CD14-positive monocyte (primary cell): Measurements from ENCODE around the gene MAPK1IP1L. TPM values are rescaled to one million over a fixed set of nuclear protein-coding genes. Genes with fewer than 3 reads are reported as not detected.

Experiments
- DNase-seq, 3 donors: peaks; one replicate each; pipeline ENCODE4 v3.0.0-alpha.2; 2011 to 2022
- H2AFZ ChIP-seq: 2 replicates; pipeline ENCODE4 v1.6.0; 2012; ENCODE audit warnings: mild to moderate bottlenecking, low read depth, low read length, inconsistent platforms; ENCODE audit not compliant: insufficient read depth, poor library complexity, severe bottlenecking
- H3K27ac ChIP-seq, 2 donors: 1 replicate in 1 of 2; 2 replicates in 1 of 2; pipeline ENCODE4 v1.5.1; 2012 to 2013; ENCODE audit warnings: low read length in 2 of 2, control low read depth in 1 of 2, inconsistent platforms in 1 of 2, low read depth in 1 of 2, mild to moderate bottlenecking in 1 of 2
- H3K27me3 ChIP-seq, 2 donors: one replicate each; pipeline versions ENCODE4 v1.6.0 to v1.6.1; 2011 to 2013; ENCODE audit warnings: low read length in 2 of 2; ENCODE audit not compliant: control insufficient read depth in 2 of 2, insufficient read depth in 2 of 2
- H3K36me3 ChIP-seq, 2 donors: replicated peaks in 1 of 2; 1 replicate in 1 of 2; 2 replicates in 1 of 2; pipeline versions ENCODE4 v1.5.1 to v1.6.1; 2012 to 2013; ENCODE audit warnings: low read length in 2 of 2, control low read depth in 1 of 2, inconsistent platforms in 1 of 2, mild to moderate bottlenecking in 1 of 2; ENCODE audit not compliant: insufficient read depth in 2 of 2, control insufficient read depth in 1 of 2
- H3K4me1 ChIP-seq, 2 donors: 1 replicate in 1 of 2; 2 replicates in 1 of 2; pipeline versions ENCODE4 v1.5.1 to v1.6.1; 2012 to 2013; ENCODE audit warnings: low read length in 2 of 2, control low read depth in 1 of 2, inconsistent platforms in 1 of 2, mild to moderate bottlenecking in 1 of 2, moderate library complexity in 1 of 2; ENCODE audit not compliant: insufficient read depth in 2 of 2, control insufficient read depth in 1 of 2
- H3K4me2 ChIP-seq: replicated peaks from 2 replicates; pipeline ENCODE3; 2012; ENCODE audit warnings: low read length, moderate library complexity, mild to moderate bottlenecking; ENCODE audit not compliant: poor library complexity, severe bottlenecking; ENCODE audit errors: extremely low read depth
- H3K4me3 ChIP-seq, 3 experiments: fragments of 200-600 bp in 1 of 3; sonication (generic) in 1 of 3; replicated peaks in 1 of 3; 1 replicate in 2 of 3; 2 replicates in 1 of 3; pipeline ENCODE4 v1.5.1; 2011 to 2013; ENCODE audit warnings: low read length in 3 of 3, mild to moderate bottlenecking in 3 of 3, control low read depth in 2 of 3, low read depth in 2 of 3, inconsistent platforms in 1 of 3, moderate library complexity in 1 of 3
- H3K79me2 ChIP-seq: 2 replicates; pipeline ENCODE4 v1.6.0; 2012; ENCODE audit warnings: mild to moderate bottlenecking, control low read depth, inconsistent platforms, low read length, moderate library complexity; ENCODE audit not compliant: insufficient read depth
- H3K9ac ChIP-seq: 2 replicates; pipeline ENCODE4 v1.6.0; 2017; ENCODE audit warnings: low read length, mild to moderate bottlenecking; ENCODE audit not compliant: insufficient read depth, poor library complexity, severe bottlenecking
- H3K9me3 ChIP-seq, 2 donors: replicated peaks in 1 of 2; 1 replicate in 1 of 2; 2 replicates in 1 of 2; pipeline versions ENCODE4 v1.5.1 to v1.6.1; 2012 to 2013; ENCODE audit warnings: low read length in 2 of 2, control low read depth in 1 of 2; ENCODE audit not compliant: control insufficient read depth in 1 of 2, insufficient read depth in 1 of 2
- H4K20me1 ChIP-seq: 2 replicates; pipeline ENCODE4 v1.6.0; 2012; ENCODE audit warnings: mild to moderate bottlenecking, low read length, control low read depth, moderate library complexity; ENCODE audit not compliant: insufficient read depth
- H3K27ac Mint-ChIP-seq, 7 donors: one replicate each; pipeline ENCODE4 v1.8.0; 2020; ENCODE audit warnings: mild to moderate bottlenecking in 7 of 7, mixed read lengths in 7 of 7, moderate library complexity in 6 of 7, inconsistent platforms in 2 of 7
- H3K27me3 Mint-ChIP-seq, 3 donors: one replicate each; pipeline ENCODE4 v1.8.0; 2021 to 2022; ENCODE audit warnings: low read depth in 3 of 3, mild to moderate bottlenecking in 3 of 3, mixed read lengths in 3 of 3, moderate library complexity in 3 of 3, inconsistent platforms in 1 of 3
- H3K36me3 Mint-ChIP-seq, 2 donors: one replicate each; pipeline ENCODE4 v1.8.0; 2020; ENCODE audit warnings: mixed read lengths in 2 of 2, inconsistent platforms in 1 of 2, mild to moderate bottlenecking in 1 of 2
- H3K4me1 Mint-ChIP-seq: one replicate; pipeline ENCODE4 v1.8.0; 2020; ENCODE audit warnings: mild to moderate bottlenecking, mixed read lengths
- H3K4me3 Mint-ChIP-seq, 2 donors: one replicate each; pipeline ENCODE4 v1.8.0; 2020; ENCODE audit warnings: mild to moderate bottlenecking in 2 of 2, mixed read lengths in 2 of 2, moderate library complexity in 1 of 2
- H3K9me3 Mint-ChIP-seq, 7 donors: one replicate each; pipeline ENCODE4 v1.8.0; 2020 to 2022; ENCODE audit warnings: mixed read lengths in 7 of 7, mild to moderate bottlenecking in 6 of 7, moderate library complexity in 6 of 7, inconsistent platforms in 2 of 7
- CTCF ChIP-seq: fragments of 200-600 bp; IDR thresholded peaks from one replicate; pipeline ENCODE4 v1.8.0; 2022; ENCODE audit warnings: antibody characterized with exemption, mild to moderate bottlenecking
- WGBS: methylation state at CpG from one replicate; pipeline ENCODE4 v1.1.5; 2013; ENCODE audit warnings: missing lambda C conversion rate; ENCODE audit not compliant: insufficient coverage; 5-methylcytosine and 5-hydroxymethylcytosine counted together
- intact Hi-C, 2 donors: fragments of 100-400 bp; cut with micrococcal nuclease; formaldehyde crosslinking; loops; one replicate each; pipeline versions ENCODE4 v1.15.0 to v1.15.1; 2023
- polyA plus RNA-seq, 3 donors: library from polyadenylated mRNA; depleted of rRNA in 1 of 3; unstranded in 2 of 3; stranded (reverse) in 1 of 3; fragments of 300-500 nt in 2 of 3; fragments of >200 nt in 1 of 3; fragmentation: Illumina TruSeq in 2 of 3; gene quantifications; 1 replicate in 2 of 3; 2 replicates in 1 of 3; pipeline ENCODE4 v1.2.3, GENCODE V29; 2012 to 2021

The MAPK1IP1L gene
- polyA plus RNA-seq, 3 donors = 44.8 to 89.8 (median 67.8) TPM

- Histone ChIP-seq H3K9me3 (no peaks in the 10 kb centered on the region), H3K36me3 (peaks cover 11 to 69% of the 10 kb centered on the region in 2 donors), H3K79me2 (peaks cover 97% of the 10 kb centered on the region), H3K4me2 (no peak overlapping the region), H3K4me1 (peaks cover 4% of the 10 kb centered on the region in 2 donors), H2AFZ (no peak overlapping the region), H4K20me1 (peaks cover 100% of the 10 kb centered on the region), H3K4me3 (no peak overlapping the region), H3K9ac (no peak overlapping the region), H3K27me3 (no peaks in the 10 kb centered on the region), H3K27ac (no peak overlapping the region)
- Mint-ChIP-seq H3K27ac (peak overlapping the region in 2 of 7 donors; percentile 12 to 50), H3K4me3 (no peak overlapping the region), H3K27me3 (no peaks in the 10 kb centered on the region), H3K36me3 (peaks cover 33 to 53% of the 10 kb centered on the region in 2 donors), H3K4me1 (peaks cover 13% of the 10 kb centered on the region), H3K9me3 (peaks cover 0 to 2% (median 0%) of the 10 kb centered on the region in 7 donors)
- no CpG with 5 or more reads among the region's 5 CpGs for WGBS
- no peak for TF ChIP-seq CTCF
- intact Hi-C loops = no loop called here
- no peak for DNase-seq
Observed at GRCh38 chr14:55057919-55058318, 6.5 kb downstream of the MAPK1IP1L start.

- H3K4me3 Mint-ChIP-seq = no peak overlapping the region
- H3K4me2 ChIP-seq = no peak overlapping the region
- peaks cover 83% of the 10 kb centered on the region for H3K79me2 ChIP-seq
- H3K9ac ChIP-seq = no peak overlapping the region
- peaks cover 0 to 2% (median 0%) of the 10 kb centered on the region in 7 donors for H3K9me3 Mint-ChIP-seq
- peak overlapping the region in 1 of 2 donors; percentile 58 for H3K27ac ChIP-seq
- no peaks in the 10 kb centered on the region for H3K4me1 ChIP-seq
- no peak for DNase-seq
- H3K4me3 ChIP-seq = no peak overlapping the region
- no peaks in the 10 kb centered on the region for H3K9me3 ChIP-seq
- H4K20me1 ChIP-seq = peaks cover 100% of the 10 kb centered on the region
- no peak overlapping the region for H2AFZ ChIP-seq
- H3K27me3 Mint-ChIP-seq = no peaks in the 10 kb centered on the region
- H3K27me3 ChIP-seq = no peaks in the 10 kb centered on the region
- peaks cover 35 to 56% of the 10 kb centered on the region in 2 donors for H3K36me3 Mint-ChIP-seq
- H3K36me3 ChIP-seq = peaks cover 25 to 74% of the 10 kb centered on the region in 2 donors
- 100% methylated on average over 3 of the region's 5 CpGs for WGBS
- H3K27ac Mint-ChIP-seq = peak overlapping the region in 2 of 7 donors; percentile 5 to 12
- TF ChIP-seq CTCF = no peak
- H3K4me1 Mint-ChIP-seq = peaks cover 3% of the 10 kb centered on the region
- intact Hi-C loops = no loop called here
Observed at GRCh38 chr14:55059333-55059732, 7.9 kb downstream of the MAPK1IP1L start.
